GM19397 (cell line): ENCODE results near the gene CALM3.
"Not testable (repeated sequence)": the region's sequence is repeated elsewhere in the genome, so short reads cannot be mapped to it uniquely, and the experiment has no call there.

Experiments used
- ATAC-seq: cut with Tn5 transposase; IDR thresholded peaks from one replicate; pipeline ENCODE4 v1.9.1; 2021; ENCODE audit warnings: mild to moderate bottlenecking, moderate library complexity; ENCODE audit not compliant: unreplicated experiment

Gene CALM3

GRCh38 chr19:46614114-46614722 lies 13.1 kb downstream of the CALM3 start:
- no peak for ATAC-seq

GRCh38 chr19:46615966-46616365 lies 14.8 kb downstream of the CALM3 start:
- no peak for ATAC-seq

- ATAC-seq, result no peak
Observed at GRCh38 chr19:46616631-46617322, 15.6 kb downstream of the CALM3 start.

- no peak for ATAC-seq
Observed at GRCh38 chr19:46617601-46618000, 16.5 kb downstream of the CALM3 start.

GRCh38 chr19:46618670-46619231 lies 17.6 kb downstream of the CALM3 start:
- ATAC-seq, result no peak

- no peak for ATAC-seq
Observed at GRCh38 chr19:46620267-46620666, 19.1 kb downstream of the CALM3 start.

GRCh38 chr19:46620716-46621115 lies 19.6 kb downstream of the CALM3 start:
- no peak for ATAC-seq

GRCh38 chr19:46621191-46622117 lies 20.3 kb downstream of the CALM3 start:
- no peak for ATAC-seq

- ATAC-seq, result no peak
Observed at GRCh38 chr19:46622118-46622446, 21.0 kb downstream of the CALM3 start.

GRCh38 chr19:46623915-46624502 lies 22.9 kb downstream of the CALM3 start:
- ATAC-seq, result no peak

GRCh38 chr19:46624958-46625661 lies 24.0 kb downstream of the CALM3 start, which contains the start of gene PTGIR:
Gene PTGIR, minus strand, starts transcription at chr19:46625089. Its CDS starts 864 bp downstream, at chr19:46624225.
- no peak for ATAC-seq

GRCh38 chr19:46625731-46626130 lies 24.6 kb downstream of the CALM3 start:
- ATAC-seq, result no peak

- no peak for ATAC-seq
Observed at GRCh38 chr19:46626446-46626845, 25.3 kb downstream of the CALM3 start.

GRCh38 chr19:46628970-46629369 lies 27.8 kb downstream of the CALM3 start:
- not testable (repeated sequence) for ATAC-seq

- no peak for ATAC-seq
Observed at GRCh38 chr19:46629546-46630025, 28.5 kb downstream of the CALM3 start.

- no peak for ATAC-seq
Observed at GRCh38 chr19:46630586-46631205, 29.6 kb downstream of the CALM3 start.

GRCh38 chr19:46631481-46631880 lies 30.4 kb downstream of the CALM3 start:
- no peak for ATAC-seq

GRCh38 chr19:46633130-46633529 lies 32.0 kb downstream of the CALM3 start:
- ATAC-seq, result no peak

- ATAC-seq, result no peak
Observed at GRCh38 chr19:46634045-46634655, 33.0 kb downstream of the CALM3 start.
